ENCODE results near the gene COPZ1. TPM values are rescaled to one million over a fixed set of nuclear protein-coding genes. Genes with fewer than 3 reads are reported as not detected.

Gene COPZ1
- total RNA-seq, 1 donor: 139 TPM

GRCh38 chr12:54330442-54330841 is 5.5 kb downstream of the COPZ1 start:
- TF ChIP-seq CTCF (IDR thresholded peaks at IDR 0.05; ENCODE audit: insufficient read depth, low read length): no peak
- DNase-seq (ENCODE audit: low read depth): no peak
- H3K4me3 ChIP-seq (ENCODE audit: low read depth, low read length): no peak overlapping the region

GRCh38 chr12:54331461-54331860 is 6.5 kb downstream of the COPZ1 start:
- no peak overlapping the region for H3K4me3 ChIP-seq (ENCODE audit: low read depth, low read length)
- TF ChIP-seq CTCF (IDR thresholded peaks at IDR 0.05; ENCODE audit: insufficient read depth, low read length): no peak
- DNase-seq (ENCODE audit: low read depth): no peak

GRCh38 chr12:54333420-54334034 is 8.6 kb downstream of the COPZ1 start:
- DNase-seq (ENCODE audit: low read depth): no peak
- TF ChIP-seq CTCF (IDR thresholded peaks at IDR 0.05; ENCODE audit: insufficient read depth, low read length): no peak
- H3K4me3 ChIP-seq (ENCODE audit: low read depth, low read length): no peak overlapping the region

GRCh38 chr12:54337280-54337842 is 12.4 kb downstream of the COPZ1 start:
- DNase-seq (ENCODE audit: low read depth): peak; percentile 39
- TF ChIP-seq CTCF (IDR thresholded peaks at IDR 0.05; ENCODE audit: insufficient read depth, low read length): peak; percentile 22
- no peak overlapping the region for H3K4me3 ChIP-seq (ENCODE audit: low read depth, low read length)

GRCh38 chr12:54337854-54338650 is 13.1 kb downstream of the COPZ1 start:
- peak; percentile 54 for DNase-seq (ENCODE audit: low read depth)
- no peak overlapping the region for H3K4me3 ChIP-seq (ENCODE audit: low read depth, low read length)
- TF ChIP-seq CTCF (IDR thresholded peaks at IDR 0.05; ENCODE audit: insufficient read depth, low read length): peak; percentile 23

GRCh38 chr12:54338698-54339296 is 13.9 kb downstream of the COPZ1 start:
- TF ChIP-seq CTCF (IDR thresholded peaks at IDR 0.05; ENCODE audit: insufficient read depth, low read length): no peak
- peak; percentile 85 for DNase-seq (ENCODE audit: low read depth)
- H3K4me3 ChIP-seq (ENCODE audit: low read depth, low read length): no peak overlapping the region

Data from fibroblast of the aortic adventitia (primary cell).